Measurements from ENCODE around the gene LMAN2.

- TF ChIP-seq CTCF (IDR thresholded peaks at IDR 0.05) (no peak), POLR2A (IDR thresholded peaks at IDR 0.05) (no peak), POLR2AphosphoS5 (IDR thresholded peaks at IDR 0.05) (no peak)
Observed at GRCh38 chr5:177311723-177312648, 39.5 kb downstream of the LMAN2 start, which contains the start of gene MXD3.

Data from transverse colon (tissue), 4 donors.